GM23338 (cell line): ENCODE measurements around the gene WDHD1. TPM values are rescaled to one million over a fixed set of nuclear protein-coding genes. Genes with fewer than 3 reads are reported as not detected.

Experiments
- ATAC-seq: fragments of 200-7000 bp; cut with Tn5 transposase; 3 replicates; pipeline ENCODE4 v1.9.1; 2020
- DNase-seq: peaks from one replicate; pipeline ENCODE4 v3.0.0-alpha.2; 2015; ENCODE audit warnings: low spot score
- H2AFZ ChIP-seq: fragments of 200-600 bp; sonication (generic); 2 replicates; pipeline ENCODE4 v1.8.0; 2016; ENCODE audit warnings: antibody characterized with exemption, mild to moderate bottlenecking, moderate library complexity
- H3F3A ChIP-seq: fragments of 200-600 bp; sonication (generic); replicated peaks from 2 replicates; pipeline ENCODE4 v1.8.0; 2017; ENCODE audit warnings: antibody characterized with exemption, mixed run types, low read depth
- H3K27ac ChIP-seq: fragments of 200-600 bp; sonication (generic); 2 replicates; pipeline ENCODE4 v1.6.1; 2016; ENCODE audit warnings: low read depth
- H3K27me3 ChIP-seq: fragments of 200-600 bp; sonication (generic); 2 replicates; pipeline ENCODE4 v1.8.0; 2016; ENCODE audit warnings: mild to moderate bottlenecking, mixed run types, moderate library complexity; ENCODE audit not compliant: insufficient read depth
- H3K36me3 ChIP-seq: fragments of 200-600 bp; sonication (generic); 2 replicates; pipeline ENCODE4 v1.8.0; 2016; ENCODE audit warnings: mild to moderate bottlenecking; ENCODE audit not compliant: insufficient read depth
- H3K4me1 ChIP-seq: fragments of 200-600 bp; sonication (generic); 2 replicates; pipeline ENCODE4 v1.8.0; 2016; ENCODE audit warnings: mild to moderate bottlenecking, moderate library complexity; ENCODE audit not compliant: insufficient read depth
- H3K4me2 ChIP-seq: fragments of 200-600 bp; sonication (generic); 2 replicates; pipeline ENCODE4 v1.7.1; 2017; ENCODE audit warnings: mixed run types
- H3K4me3 ChIP-seq: fragments of 200-600 bp; sonication (generic); 2 replicates; pipeline ENCODE4 v1.6.1; 2016; ENCODE audit warnings: mixed run types
- H3K79me2 ChIP-seq: fragments of 200-600 bp; sonication (generic); replicated peaks from 2 replicates; pipeline ENCODE4 v1.8.0; 2017; ENCODE audit warnings: mild to moderate bottlenecking; ENCODE audit not compliant: insufficient read depth
- H3K9me2 ChIP-seq: fragments of 200-600 bp; sonication (generic); 2 replicates; pipeline ENCODE4 v1.8.0; 2017; ENCODE audit not compliant: insufficient read depth
- H4K20me1 ChIP-seq: fragments of 200-600 bp; sonication (generic); replicated peaks from 2 replicates; pipeline ENCODE4 v1.8.0; 2017; ENCODE audit warnings: mild to moderate bottlenecking; ENCODE audit not compliant: insufficient read depth
- H3K27ac Mint-ChIP-seq: 2 replicates; pipeline ENCODE4 v1.8.0; 2020; ENCODE audit warnings: inconsistent platforms, mild to moderate bottlenecking, moderate library complexity, mixed read lengths
- H3K27me3 Mint-ChIP-seq: 3 replicates; pipeline ENCODE4 v1.8.0; 2022; ENCODE audit warnings: low read depth, mild to moderate bottlenecking, moderate library complexity, mixed read lengths, inconsistent platforms; ENCODE audit not compliant: insufficient read depth, poor library complexity
- H3K36me3 Mint-ChIP-seq: 3 replicates; pipeline ENCODE4 v1.8.0; 2021; ENCODE audit warnings: low read depth, mild to moderate bottlenecking, inconsistent platforms, moderate library complexity, mixed read lengths
- H3K4me1 Mint-ChIP-seq: 3 replicates; pipeline ENCODE4 v1.8.0; 2020; ENCODE audit warnings: mild to moderate bottlenecking, inconsistent platforms, mixed read lengths
- H3K4me3 Mint-ChIP-seq: 3 replicates; pipeline ENCODE4 v1.8.0; 2021; ENCODE audit warnings: moderate library complexity, mild to moderate bottlenecking, inconsistent platforms, mixed read lengths
- H3K9me3 Mint-ChIP-seq: 3 replicates; pipeline ENCODE4 v1.8.0; 2020; ENCODE audit warnings: moderate library complexity, mild to moderate bottlenecking, inconsistent platforms, mixed read lengths
- EZH2phosphoT487 ChIP-seq: fragments of 200-600 bp; sonication (generic); IDR thresholded peaks from one replicate; pipeline ENCODE4 v1.8.1; 2018; ENCODE audit warnings: antibody characterized with exemption; ENCODE audit not compliant: unreplicated experiment
- JUNB ChIP-seq: IDR thresholded peaks from one replicate; pipeline ENCODE4 v1.6.1; 2016; ENCODE audit warnings: antibody characterized with exemption; ENCODE audit not compliant: unreplicated experiment
- NANOG ChIP-seq: IDR thresholded peaks from 2 replicates; pipeline ENCODE4 v1.6.1; 2016; ENCODE audit warnings: antibody characterized with exemption, borderline replicate concordance
- POLR2AphosphoS5 ChIP-seq: IDR thresholded peaks from 2 replicates; pipeline ENCODE4 v1.6.1; 2016; ENCODE audit warnings: antibody characterized with exemption, low read depth
- ZNF114 ChIP-seq: fragments of 250-450 bp; sonication (Bioruptor Pico); IDR thresholded peaks from 2 replicates; pipeline ENCODE4 v1.5.0; 2020; ENCODE audit warnings: mild to moderate bottlenecking, moderate library complexity
- ZNF331 ChIP-seq: fragments of 250-450 bp; sonication (Bioruptor Pico); IDR thresholded peaks from 2 replicates; pipeline ENCODE4 v1.5.0; 2020; ENCODE audit warnings: low read depth, mild to moderate bottlenecking, moderate library complexity
- ZNF462 ChIP-seq: fragments of 250-450 bp; sonication (Bioruptor Pico); IDR thresholded peaks from 2 replicates; pipeline ENCODE4 v1.5.0; 2020; ENCODE audit warnings: mild to moderate bottlenecking, moderate library complexity
- polyA plus RNA-seq: library from polyadenylated mRNA; unstranded; fragments of >200 nt; fragmentation: Nextera tagmentation; extraction: Ambion mirVana; gene quantifications from 2 replicates; pipeline ENCODE4 v1.2.1, GENCODE V29; 2016
- total RNA-seq: library from RNA; depleted of rRNA; stranded (reverse); fragments of >200 nt; shearing (Covaris generic); gene quantifications from 2 replicates; pipeline ENCODE4 v1.2.3, GENCODE V29; 2014
- TF ChIP-seq, protein P1 (sequence below): IDR thresholded peaks from 2 replicates; pipeline ENCODE4 v1.6.1; 2016; ENCODE audit warnings: antibody characterized with exemption

The WDHD1 gene
- total and polyA plus RNA-seq, 2 experiments from 2014 or later, result 48.8 to 65.4 TPM

DNA sequence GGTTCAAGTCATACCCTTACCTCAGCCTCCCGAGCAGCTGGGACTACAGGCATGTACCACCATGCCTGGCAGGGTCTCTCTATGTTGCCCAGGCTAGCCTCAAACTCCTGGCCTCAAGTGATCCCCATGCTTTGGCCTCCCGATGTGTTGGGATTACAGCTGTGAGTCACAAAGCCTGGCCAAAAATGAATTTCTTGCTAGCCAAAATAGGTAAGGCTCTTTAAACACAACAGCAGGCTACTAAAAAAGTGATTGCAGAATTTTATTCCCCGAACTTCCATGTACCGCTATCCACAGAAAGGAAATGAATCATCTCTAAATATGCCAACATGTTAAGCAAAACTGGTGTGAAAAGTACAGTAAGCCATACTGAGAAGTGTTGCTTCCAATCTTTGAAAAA lies 50.6 kb downstream of the WDHD1 start (continued):
- TF ChIP-seq ZNF462 (CRISPR knock-in tag) (no peak), JUNB (no peak), ZNF114 (CRISPR knock-in tag) (no peak), NANOG (no peak), EZH2phosphoT487 (no peak)
- TF ChIP-seq, protein P1, sequence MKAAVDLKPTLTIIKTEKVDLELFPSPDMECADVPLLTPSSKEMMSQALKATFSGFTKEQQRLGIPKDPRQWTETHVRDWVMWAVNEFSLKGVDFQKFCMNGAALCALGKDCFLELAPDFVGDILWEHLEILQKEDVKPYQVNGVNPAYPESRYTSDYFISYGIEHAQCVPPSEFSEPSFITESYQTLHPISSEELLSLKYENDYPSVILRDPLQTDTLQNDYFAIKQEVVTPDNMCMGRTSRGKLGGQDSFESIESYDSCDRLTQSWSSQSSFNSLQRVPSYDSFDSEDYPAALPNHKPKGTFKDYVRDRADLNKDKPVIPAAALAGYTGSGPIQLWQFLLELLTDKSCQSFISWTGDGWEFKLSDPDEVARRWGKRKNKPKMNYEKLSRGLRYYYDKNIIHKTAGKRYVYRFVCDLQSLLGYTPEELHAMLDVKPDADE, result no peak

GRCh38 chr14:54975856-54976255 lies 51.0 kb downstream of the WDHD1 start:
- Histone ChIP-seq H3K4me3 (no peak overlapping the region), H3K36me3 (peaks cover 24% of the 10 kb centered on the region; the same call in 1 of the 2 replicates), H4K20me1 (0 out of 2 replicates have a peak, but pooled peaks cover 6% of the 10 kb centered on the region), H3K4me2 (no peak overlapping the region), H3K79me2 (peaks cover 9% of the 10 kb centered on the region), H3K27ac (no peak overlapping the region), H3K9me2 (no peaks in the 10 kb centered on the region), H2AFZ (no peak overlapping the region), H3F3A (no peaks in the 10 kb centered on the region), H3K4me1 (no peaks in the 10 kb centered on the region), H3K27me3 (no peaks in the 10 kb centered on the region)
- no peaks in the 10 kb centered on the region; the same call in 2 of the 3 replicates for H3K9me3 Mint-ChIP-seq
- no peaks in the 10 kb centered on the region for H3K4me1 Mint-ChIP-seq
- DNase-seq (no peak), ATAC-seq (no peak)
- no peak overlapping the region for H3K27ac Mint-ChIP-seq
- H3K27me3 Mint-ChIP-seq, result peaks cover 6% of the 10 kb centered on the region
- peaks cover 46% of the 10 kb centered on the region for H3K36me3 Mint-ChIP-seq
- H3K4me3 Mint-ChIP-seq, result no peak overlapping the region
- TF ChIP-seq ZNF331 (CRISPR knock-in tag) (no peak), POLR2AphosphoS5 (no peak), EZH2phosphoT487 (no peak), ZNF462 (CRISPR knock-in tag) (no peak), JUNB (no peak)
